Loucy (cell line): ENCODE measurements around the gene FBLN2.

ENCODE experiments used
- H2AFZ ChIP-seq: fragments of 200-600 bp; sonication (generic); 2 replicates; pipeline ENCODE4 v1.6.0; 2016; ENCODE audit warnings: antibody characterized with exemption, mild to moderate bottlenecking, low read length, moderate library complexity
- H3F3A ChIP-seq: fragments of 200-600 bp; 2 replicates; pipeline ENCODE4 v1.6.0; 2016; ENCODE audit warnings: antibody characterized with exemption, low read depth, mild to moderate bottlenecking
- H3K27me3 ChIP-seq: fragments of 200-600 bp; sonication (generic); 2 replicates; pipeline ENCODE4 v1.6.1; 2014; ENCODE audit warnings: low read length, mild to moderate bottlenecking; ENCODE audit not compliant: insufficient read depth, poor library complexity, severe bottlenecking
- H3K36me3 ChIP-seq: fragments of 200-600 bp; sonication (generic); 2 replicates; pipeline ENCODE4 v1.6.1; 2016; ENCODE audit warnings: low read length; ENCODE audit not compliant: insufficient read depth
- H3K4me1 ChIP-seq: fragments of 200-600 bp; sonication (generic); 2 replicates; pipeline ENCODE4 v1.5.1; 2014; ENCODE audit warnings: low read length, mild to moderate bottlenecking; ENCODE audit not compliant: insufficient read depth, poor library complexity, severe bottlenecking
- H3K4me2 ChIP-seq: fragments of 200-600 bp; sonication (generic); 2 replicates; pipeline ENCODE4 v1.6.0; 2014; ENCODE audit warnings: antibody characterized with exemption, low read length, low read depth, mild to moderate bottlenecking; ENCODE audit not compliant: poor library complexity, severe bottlenecking
- H3K4me3 ChIP-seq: fragments of 200-600 bp; sonication (generic); 2 replicates; pipeline ENCODE4 v1.5.1; 2014; ENCODE audit warnings: low read length, mild to moderate bottlenecking, mixed read lengths; ENCODE audit not compliant: poor library complexity, severe bottlenecking
- H3K79me2 ChIP-seq: fragments of 200-600 bp; sonication (generic); 2 replicates; pipeline ENCODE4 v1.6.1; 2014; ENCODE audit warnings: low read length; ENCODE audit not compliant: insufficient read depth
- H3K9ac ChIP-seq: fragments of 200-600 bp; sonication (generic); 2 replicates; pipeline ENCODE4 v1.6.0; 2014; ENCODE audit warnings: mild to moderate bottlenecking, low read depth, low read length, moderate library complexity; ENCODE audit not compliant: poor library complexity, severe bottlenecking
- H3K9me2 ChIP-seq: fragments of 200-600 bp; sonication (generic); replicated peaks from 2 replicates; pipeline ENCODE4 v1.6.1; 2016; ENCODE audit warnings: low read depth, low read length, mixed read lengths
- H3K9me3 ChIP-seq: fragments of 200-600 bp; sonication (generic); 2 replicates; pipeline ENCODE4 v1.6.1; 2014; ENCODE audit warnings: mild to moderate bottlenecking, antibody characterized with exemption, low read length, low read depth; ENCODE audit not compliant: insufficient read depth
- H4K20me1 ChIP-seq: fragments of 200-600 bp; sonication (generic); 2 replicates; pipeline ENCODE4 v1.6.0; 2014; ENCODE audit warnings: antibody characterized with exemption, low read length, mild to moderate bottlenecking; ENCODE audit not compliant: insufficient read depth, poor library complexity, severe bottlenecking
- CTCF ChIP-seq: fragments of 200-600 bp; sonication (generic); conservative IDR thresholded peaks from 2 replicates; pipeline ENCODE4 v1.5.1; 2014; ENCODE audit warnings: mild to moderate bottlenecking, antibody characterized with exemption, low read length
- EZH2phosphoT487 ChIP-seq: fragments of 200-600 bp; IDR thresholded peaks from 2 replicates; pipeline ENCODE4 v1.6.1; 2018; ENCODE audit warnings: antibody characterized with exemption, mild to moderate bottlenecking, moderate library complexity, borderline replicate concordance

Gene FBLN2

GRCh38 chr3:13634151-13634550 lies 85.2 kb downstream of the FBLN2 start:
- H3K27me3 ChIP-seq = no peaks in the 10 kb centered on the region
- no peaks in the 10 kb centered on the region for H3F3A ChIP-seq
- H3K9me2 ChIP-seq = no peaks in the 10 kb centered on the region
- H2AFZ ChIP-seq = no peak overlapping the region
- H3K4me2 ChIP-seq = no peak overlapping the region
- H3K36me3 ChIP-seq = no peaks in the 10 kb centered on the region
- H3K4me3 ChIP-seq = no peak overlapping the region
- H3K9me3 ChIP-seq = no peaks in the 10 kb centered on the region
- H4K20me1 ChIP-seq = no peaks in the 10 kb centered on the region
- no peaks in the 10 kb centered on the region for H3K4me1 ChIP-seq
- no peaks in the 10 kb centered on the region for H3K79me2 ChIP-seq
- TF ChIP-seq EZH2phosphoT487 (no peak), CTCF (no peak)
- H3K9ac ChIP-seq = no peak overlapping the region

- Histone ChIP-seq H3K79me2 (no peaks in the 10 kb centered on the region), H3K4me3 (no peak overlapping the region), H3F3A (no peaks in the 10 kb centered on the region), H2AFZ (no peak overlapping the region), H3K9me3 (no peaks in the 10 kb centered on the region), H3K9me2 (no peaks in the 10 kb centered on the region), H3K4me2 (no peak overlapping the region), H4K20me1 (no peaks in the 10 kb centered on the region), H3K36me3 (no peaks in the 10 kb centered on the region), H3K27me3 (no peaks in the 10 kb centered on the region), H3K9ac (no peak overlapping the region), H3K4me1 (no peaks in the 10 kb centered on the region)
- TF ChIP-seq CTCF (no peak), EZH2phosphoT487 (no peak)
Measured at GRCh38 chr3:13634615-13635014, 85.7 kb downstream of the FBLN2 start.

GRCh38 chr3:13636186-13636585 lies 87.3 kb downstream of the FBLN2 start:
- no peak for TF ChIP-seq EZH2phosphoT487
- TF ChIP-seq CTCF = no peak
- no peaks in the 10 kb centered on the region for H3K9me2 ChIP-seq
- H3K9ac ChIP-seq = no peak overlapping the region
- H3K36me3 ChIP-seq = no peaks in the 10 kb centered on the region
- H3K4me3 ChIP-seq = no peak overlapping the region
- H3K79me2 ChIP-seq = no peaks in the 10 kb centered on the region
- H4K20me1 ChIP-seq = no peaks in the 10 kb centered on the region
- no peak overlapping the region for H3K4me2 ChIP-seq
- no peaks in the 10 kb centered on the region for H3F3A ChIP-seq
- no peaks in the 10 kb centered on the region for H3K4me1 ChIP-seq
- no peaks in the 10 kb centered on the region for H3K27me3 ChIP-seq
- no peak overlapping the region for H2AFZ ChIP-seq
- no peaks in the 10 kb centered on the region for H3K9me3 ChIP-seq
